ENCODE results near the gene ZMYND11. TPM values are rescaled to one million over a fixed set of nuclear protein-coding genes. Genes with fewer than 3 reads are reported as not detected.

Gene ZMYND11
- polyA plus RNA-seq, 1 of the 3 experiments (the other 2 are of a cell fraction) = 33.1 TPM

- Histone ChIP-seq H3K79me2 (ENCODE audit: insufficient read depth) (no peaks in the 10 kb centered on the region), H2AFZ (ENCODE audit: low read depth) (no peak overlapping the region), H3K36me3 (replicated peaks in 1 of 2; ENCODE audit: control insufficient read depth in 1 of 2, insufficient read depth in 2 of 2, low read length in 1 of 2) (peaks cover 69 to 80% of the 10 kb centered on the region in 2 experiments), H3K4me2 (no peak overlapping the region), H3K4me3 (ENCODE audit: low read depth in 2 of 2, low read length in 1 of 2) (no peak overlapping the region), H4K20me1 (ENCODE audit: insufficient read depth) (no peaks in the 10 kb centered on the region), H3K27me3 (ENCODE audit: insufficient read depth) (no peaks in the 10 kb centered on the region), H3K9me2 (no peaks in the 10 kb centered on the region), H3K9ac (no peak overlapping the region), H3F3A (replicated peaks; ENCODE audit: insufficient read depth) (peaks cover 4% of the 10 kb centered on the region), H3K4me1 (ENCODE audit: control insufficient read depth in 1 of 2, insufficient read depth in 2 of 2, low read depth in 1 of 2, low read length in 1 of 2) (no peaks in the 10 kb centered on the region; a peak in 1 of 4 replicates), H3K9me3 (no peaks in the 10 kb centered on the region), H3K27ac (ENCODE audit: low read depth in 2 of 2, low read length in 1 of 2) (no peak overlapping the region)
- no peak for DNase-seq
- 94% methylated on average over 6 of the region's 6 CpGs for WGBS (ENCODE audit: low lambda C conversion rate)
- CTCF ChIA-PET = interaction anchor here (0.8 to 2.0 kb wide), 5 partner anchors 11 to 548 kb away, joined by 3 to 10 read pairs (median 3); no protein-coding TSS in a partner anchor
- TF ChIP-seq FOXM1 (IDR thresholded peaks at IDR 0.05; ENCODE audit: low read depth) = no peak
- no peak for TF ChIP-seq MEF2A (IDR thresholded peaks at IDR 0.05; ENCODE audit: borderline replicate concordance, low read depth)
- TF ChIP-seq YY1 (IDR thresholded peaks at IDR 0.05; ENCODE audit: low read depth) = no peak
- TF ChIP-seq SMC3 (IDR thresholded peaks at IDR 0.05; ENCODE audit: low read depth, low read length) = no peak
- no peak for TF ChIP-seq EZH2phosphoT487 (IDR thresholded peaks at IDR 0.05; ENCODE audit: borderline replicate concordance, low read depth)
- no peak for TF ChIP-seq SIN3A (IDR thresholded peaks at IDR 0.05; ENCODE audit: borderline replicate concordance, low read depth, low read length)
- TF ChIP-seq FOSL2 (IDR thresholded peaks at IDR 0.05; ENCODE audit: borderline replicate concordance, low read depth) = no peak
- TF ChIP-seq RFX5 (IDR thresholded peaks at IDR 0.05; ENCODE audit: low read length) = no peak
- no peak for TF ChIP-seq REST (IDR thresholded peaks at IDR 0.05; ENCODE audit: low read depth, low read length)
- TF ChIP-seq RXRA (IDR thresholded peaks at IDR 0.05; ENCODE audit: borderline replicate concordance, low read depth) = no peak
- no peak for TF ChIP-seq GATA2 (CRISPR knock-in tag; IDR thresholded peaks at IDR 0.05)
- TF ChIP-seq CHD2 (IDR thresholded peaks at IDR 0.05; ENCODE audit: low read length, partially characterized antibody) = no peak
- TF ChIP-seq NFIC (IDR thresholded peaks at IDR 0.05; ENCODE audit: borderline replicate concordance) = no peak
- TF ChIP-seq RCOR1 (IDR thresholded peaks at IDR 0.05; ENCODE audit: low read length) = no peak
- TF ChIP-seq, protein P1, sequence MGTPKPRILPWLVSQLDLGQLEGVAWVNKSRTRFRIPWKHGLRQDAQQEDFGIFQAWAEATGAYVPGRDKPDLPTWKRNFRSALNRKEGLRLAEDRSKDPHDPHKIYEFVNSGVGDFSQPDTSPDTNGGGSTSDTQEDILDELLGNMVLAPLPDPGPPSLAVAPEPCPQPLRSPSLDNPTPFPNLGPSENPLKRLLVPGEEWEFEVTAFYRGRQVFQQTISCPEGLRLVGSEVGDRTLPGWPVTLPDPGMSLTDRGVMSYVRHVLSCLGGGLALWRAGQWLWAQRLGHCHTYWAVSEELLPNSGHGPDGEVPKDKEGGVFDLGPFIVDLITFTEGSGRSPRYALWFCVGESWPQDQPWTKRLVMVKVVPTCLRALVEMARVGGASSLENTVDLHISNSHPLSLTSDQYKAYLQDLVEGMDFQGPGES (IDR thresholded peaks at IDR 0.05; ENCODE audit: low read depth, low read length) = no peak
- POLR2A ChIA-PET = interaction anchor here (0.6 kb wide), 1 partner anchor 32 kb away, joined by 3 read pairs; no protein-coding TSS in a partner anchor
Measured at GRCh38 chr10:241451-241850, 106.2 kb downstream of the ZMYND11 start.

All from SK-N-SH (cell line).